Nephron progenitor cell (in vitro differentiated cells): ENCODE data around the gene PAIP2.
"Not testable (repeated sequence)": the region's sequence is repeated elsewhere in the genome, so short reads cannot be mapped to it uniquely, and the experiment has no call there.

Experiments used
- DNase-seq: peaks from one replicate; pipeline ENCODE4 v3.0.0; 2021
- H3K27ac Mint-ChIP-seq: 2 replicates; pipeline ENCODE4 v1.8.0; 2021; ENCODE audit warnings: mild to moderate bottlenecking, moderate library complexity, mixed read lengths
- H3K27me3 Mint-ChIP-seq: 2 replicates; pipeline ENCODE4 v1.8.0; 2021; ENCODE audit warnings: mild to moderate bottlenecking, low read depth, mixed read lengths; ENCODE audit not compliant: poor library complexity
- H3K36me3 Mint-ChIP-seq: 2 replicates; pipeline ENCODE4 v1.8.0; 2021; ENCODE audit warnings: low read depth, mixed read lengths
- H3K4me1 Mint-ChIP-seq: 2 replicates; pipeline ENCODE4 v1.8.0; 2021; ENCODE audit warnings: mixed read lengths
- H3K4me3 Mint-ChIP-seq: 2 replicates; pipeline ENCODE4 v1.8.0; 2021; ENCODE audit warnings: mild to moderate bottlenecking, moderate library complexity, mixed read lengths
- H3K9me3 Mint-ChIP-seq: 2 replicates; pipeline ENCODE4 v1.8.0; 2021; ENCODE audit warnings: mild to moderate bottlenecking, moderate library complexity, mixed read lengths
- TF ChIP-seq, protein P1 (sequence below): fragments of 200-600 bp; sonication (generic); IDR thresholded peaks from 2 replicates; pipeline ENCODE4 v1.5.0; 2021; ENCODE audit warnings: antibody characterized with exemption

The PAIP2 gene

DNA sequence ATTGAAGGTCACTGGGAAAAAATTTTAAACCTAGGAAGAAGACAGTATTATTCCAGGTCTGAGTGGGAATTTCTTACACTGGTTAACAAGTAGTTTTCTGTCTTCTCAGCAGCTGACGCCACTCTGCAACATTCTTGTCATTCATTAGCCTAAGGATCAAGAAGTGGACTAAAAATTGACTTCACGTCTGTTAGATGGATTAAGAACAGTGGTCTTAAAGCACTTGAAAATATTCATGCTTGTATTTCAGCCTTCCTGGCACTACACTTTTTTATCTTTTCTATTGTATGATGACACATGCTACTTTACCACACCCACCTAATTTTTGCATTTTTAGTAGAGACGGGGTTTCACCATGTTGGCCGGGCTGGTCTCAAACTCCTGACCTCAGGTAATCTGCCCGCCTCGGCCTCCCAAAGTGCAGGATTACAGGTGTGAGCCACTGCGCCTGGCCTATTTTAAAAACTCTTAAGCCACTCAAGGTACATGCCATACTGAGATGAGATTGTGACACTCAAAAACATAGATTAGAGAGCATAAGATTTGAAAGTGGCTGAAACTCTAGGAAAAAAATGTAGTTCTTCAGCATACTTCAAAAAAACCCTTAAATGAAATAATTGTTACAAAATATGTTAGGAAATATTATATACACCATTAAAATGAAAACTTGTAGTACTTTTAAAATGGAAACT, 39.7 kb upstream of the PAIP2 start:
- H3K27me3 Mint-ChIP-seq: no peaks in the 10 kb centered on the region
- peaks cover 45% of the 10 kb centered on the region for H3K36me3 Mint-ChIP-seq
- H3K4me3 Mint-ChIP-seq: no peak overlapping the region
- H3K9me3 Mint-ChIP-seq: no peaks in the 10 kb centered on the region
- DNase-seq: no peak
- peak overlapping the region; percentile 68 for H3K27ac Mint-ChIP-seq
- H3K4me1 Mint-ChIP-seq: peaks cover 49% of the 10 kb centered on the region
- TF ChIP-seq, protein P1, sequence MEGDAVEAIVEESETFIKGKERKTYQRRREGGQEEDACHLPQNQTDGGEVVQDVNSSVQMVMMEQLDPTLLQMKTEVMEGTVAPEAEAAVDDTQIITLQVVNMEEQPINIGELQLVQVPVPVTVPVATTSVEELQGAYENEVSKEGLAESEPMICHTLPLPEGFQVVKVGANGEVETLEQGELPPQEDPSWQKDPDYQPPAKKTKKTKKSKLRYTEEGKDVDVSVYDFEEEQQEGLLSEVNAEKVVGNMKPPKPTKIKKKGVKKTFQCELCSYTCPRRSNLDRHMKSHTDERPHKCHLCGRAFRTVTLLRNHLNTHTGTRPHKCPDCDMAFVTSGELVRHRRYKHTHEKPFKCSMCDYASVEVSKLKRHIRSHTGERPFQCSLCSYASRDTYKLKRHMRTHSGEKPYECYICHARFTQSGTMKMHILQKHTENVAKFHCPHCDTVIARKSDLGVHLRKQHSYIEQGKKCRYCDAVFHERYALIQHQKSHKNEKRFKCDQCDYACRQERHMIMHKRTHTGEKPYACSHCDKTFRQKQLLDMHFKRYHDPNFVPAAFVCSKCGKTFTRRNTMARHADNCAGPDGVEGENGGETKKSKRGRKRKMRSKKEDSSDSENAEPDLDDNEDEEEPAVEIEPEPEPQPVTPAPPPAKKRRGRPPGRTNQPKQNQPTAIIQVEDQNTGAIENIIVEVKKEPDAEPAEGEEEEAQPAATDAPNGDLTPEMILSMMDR: no peak

DNA sequence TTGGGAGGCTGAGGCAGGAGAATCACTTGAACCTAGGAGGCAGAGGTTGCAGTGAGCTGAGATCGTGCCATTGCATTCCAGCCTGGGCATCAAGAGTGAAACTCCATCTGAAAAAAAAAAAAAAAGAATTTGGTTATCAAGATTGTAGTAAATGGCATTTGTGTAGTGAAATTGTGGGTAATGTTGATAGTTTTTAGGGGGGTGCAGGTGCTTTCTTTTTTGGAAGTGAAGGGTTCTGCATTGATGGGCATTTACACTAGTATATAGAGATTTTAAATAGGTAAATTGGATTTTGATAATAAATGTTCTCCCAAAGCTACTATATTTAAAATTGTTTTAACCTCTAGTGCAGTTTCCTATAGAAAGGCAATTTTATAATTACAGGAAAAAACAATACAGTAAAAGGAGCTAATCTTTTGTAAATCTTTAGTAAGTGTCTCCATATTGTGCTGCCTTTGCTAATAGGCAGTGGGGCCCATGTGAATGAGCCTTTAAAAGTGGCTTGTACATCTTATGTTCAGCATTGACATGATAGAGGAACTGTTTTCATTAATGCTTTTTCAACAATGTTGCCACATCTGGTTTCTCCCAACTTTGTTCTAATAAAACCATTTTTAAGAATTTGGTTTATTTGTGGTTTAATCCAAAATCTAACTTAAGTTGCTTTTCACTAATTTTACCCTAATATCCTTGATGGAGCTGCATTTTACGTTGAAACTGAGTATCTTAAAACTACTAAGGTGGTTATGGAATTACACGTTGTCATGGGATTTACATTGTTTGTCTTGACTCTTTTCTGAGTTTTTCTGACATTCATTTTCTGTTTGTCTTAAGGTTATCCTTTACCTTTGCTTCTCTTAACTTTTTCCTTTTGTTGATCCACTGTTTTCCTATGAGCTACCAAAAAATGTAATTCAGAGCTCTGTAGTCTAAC, 37.0 kb upstream of the PAIP2 start:
- TF ChIP-seq, protein P1: no peak
- no peaks in the 10 kb centered on the region for H3K27me3 Mint-ChIP-seq
- H3K9me3 Mint-ChIP-seq: no peaks in the 10 kb centered on the region
- no peak for DNase-seq
- H3K4me3 Mint-ChIP-seq: no peak overlapping the region
- peak overlapping the region; percentile 64 for H3K27ac Mint-ChIP-seq
- peaks cover 41% of the 10 kb centered on the region for H3K4me1 Mint-ChIP-seq
- H3K36me3 Mint-ChIP-seq: peaks cover 41% of the 10 kb centered on the region

- Mint-ChIP-seq H3K27me3 (no peaks in the 10 kb centered on the region), H3K36me3 (peaks cover 34% of the 10 kb centered on the region), H3K4me1 (peaks cover 46% of the 10 kb centered on the region), H3K9me3 (no peaks in the 10 kb centered on the region), H3K27ac (no peak overlapping the region), H3K4me3 (no peak overlapping the region)
- TF ChIP-seq, protein P1: no peak
- no peak for DNase-seq
Observed at GRCh38 chr5:139306197-139306596, 35.5 kb upstream of the PAIP2 start.

GRCh38 chr5:139306628-139307379, 34.9 kb upstream of the PAIP2 start:
- no peak for DNase-seq
- TF ChIP-seq, protein P1: no peak
- Mint-ChIP-seq H3K4me3 (no peak overlapping the region), H3K27me3 (no peaks in the 10 kb centered on the region), H3K4me1 (peaks cover 47% of the 10 kb centered on the region), H3K27ac (no peak overlapping the region), H3K9me3 (no peaks in the 10 kb centered on the region), H3K36me3 (peaks cover 29% of the 10 kb centered on the region)

DNA sequence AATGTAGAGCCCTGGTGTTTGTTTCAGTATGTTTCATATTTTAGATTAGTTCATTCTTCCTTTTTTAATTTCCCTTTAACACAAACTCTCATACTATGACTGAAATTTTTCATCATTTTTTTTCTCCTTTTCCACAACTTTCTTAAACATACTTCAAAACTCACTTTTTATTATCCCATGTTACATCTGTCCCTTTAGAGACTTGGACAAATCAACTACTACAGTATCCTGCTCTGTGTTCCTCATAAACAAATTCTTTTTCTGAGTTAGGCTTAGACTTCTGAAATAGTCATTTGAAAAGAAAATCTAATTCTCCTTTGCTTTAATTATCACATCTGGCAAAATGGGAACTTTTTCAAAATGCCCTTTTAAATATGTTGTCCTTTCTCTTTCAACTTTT, 32.9 kb upstream of the PAIP2 start:
- peak overlapping the region; percentile 47 for H3K27ac Mint-ChIP-seq
- H3K27me3 Mint-ChIP-seq: no peaks in the 10 kb centered on the region
- peaks cover 42% of the 10 kb centered on the region for H3K4me1 Mint-ChIP-seq
- no peak for DNase-seq
- H3K4me3 Mint-ChIP-seq: no peak overlapping the region
- H3K9me3 Mint-ChIP-seq: no peaks in the 10 kb centered on the region
- H3K36me3 Mint-ChIP-seq: peaks cover 18% of the 10 kb centered on the region
- TF ChIP-seq, protein P1: no peak

DNA sequence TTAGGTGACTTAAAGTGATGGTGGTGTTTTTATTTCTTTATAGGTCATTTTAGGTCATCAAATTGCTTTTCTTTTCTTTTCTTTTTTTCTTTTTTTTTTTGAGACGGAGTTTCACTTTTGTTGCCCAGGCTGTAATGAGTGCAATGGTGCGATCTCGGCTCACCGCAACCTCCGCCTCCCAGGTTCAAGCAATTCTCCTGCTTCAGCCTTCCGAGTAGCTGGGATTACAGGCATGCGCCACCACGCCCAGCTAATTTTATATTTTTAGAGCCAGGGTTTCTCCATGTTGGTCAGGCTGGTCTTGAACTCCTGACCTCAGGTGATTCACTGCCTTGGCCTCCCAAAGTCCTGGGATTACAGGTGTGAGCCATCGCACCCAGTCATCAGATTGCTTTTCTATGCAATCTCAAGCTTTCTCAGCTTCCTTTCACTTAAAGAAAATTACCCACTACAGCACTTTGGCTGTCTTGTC, 30.9 kb upstream of the PAIP2 start:
- DNase-seq, H3K9me3 Mint-ChIP-seq, H3K4me3 Mint-ChIP-seq, H3K27me3 Mint-ChIP-seq: not testable (repeated sequence)
- peaks cover 42% of the 10 kb centered on the region for H3K4me1 Mint-ChIP-seq
- peaks cover 34% of the 10 kb centered on the region for H3K36me3 Mint-ChIP-seq
- peak overlapping the region; percentile 94 for H3K27ac Mint-ChIP-seq
